Pulmonary artery endothelial cell (primary cell): ENCODE results near the gene POU2F2. TPM values are rescaled to one million over a fixed set of nuclear protein-coding genes. Genes with fewer than 3 reads are reported as not detected.

Experiments
- DNase-seq: peaks from one replicate; pipeline ENCODE4 v3.0.0-alpha.2; 2011; ENCODE audit warnings: low read depth, low spot score
- total RNA-seq: library from RNA; depleted of rRNA; stranded (reverse); fragments of >200 nt; gene quantifications from 2 replicates; pipeline ENCODE4 v1.2.3, GENCODE V29; 2014

Gene POU2F2
- total RNA-seq, 1 donor from 2014 or later = 0.26 TPM

DNA sequence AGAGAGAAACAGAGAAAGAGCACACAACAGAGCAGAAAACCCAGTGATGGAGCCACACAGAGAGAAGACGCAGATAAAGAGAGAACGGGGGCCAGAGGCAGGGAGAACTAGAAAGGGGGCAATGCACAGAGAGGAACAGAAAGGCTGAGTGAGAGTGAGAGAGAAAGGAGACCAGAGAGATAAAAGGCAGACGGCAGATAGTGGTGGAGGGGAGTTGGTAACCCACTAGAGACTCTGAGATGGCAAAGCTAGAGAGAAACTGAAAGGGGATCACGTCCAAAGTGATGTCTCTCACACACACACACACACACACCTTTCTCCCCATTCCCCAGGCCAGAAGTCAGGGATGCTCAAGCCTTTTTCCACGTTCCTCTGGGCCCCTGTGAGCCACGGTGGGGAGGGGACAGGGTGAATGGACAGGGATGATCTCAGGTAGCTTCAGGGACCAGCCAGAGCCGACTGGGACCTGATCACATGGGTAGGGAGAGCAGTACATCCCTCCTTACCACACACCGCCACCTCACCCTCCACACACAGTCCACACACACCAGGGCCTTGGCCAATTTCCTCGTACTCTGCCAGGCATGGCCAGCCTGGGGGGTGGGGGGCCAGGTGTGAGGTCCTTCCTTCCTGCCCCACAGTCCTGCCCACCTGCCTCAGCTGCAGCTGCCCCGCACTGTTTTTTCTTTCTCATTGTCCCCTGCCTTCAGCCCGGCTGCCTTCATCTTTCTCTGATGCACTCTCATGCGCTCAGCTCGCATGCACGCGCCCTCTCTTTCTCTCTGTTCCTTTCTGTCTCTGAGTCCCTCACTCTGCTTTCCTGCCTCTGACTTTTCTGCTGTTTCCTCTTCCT is 22.5 kb upstream of the POU2F2 start:
- DNase-seq = no peak

DNA sequence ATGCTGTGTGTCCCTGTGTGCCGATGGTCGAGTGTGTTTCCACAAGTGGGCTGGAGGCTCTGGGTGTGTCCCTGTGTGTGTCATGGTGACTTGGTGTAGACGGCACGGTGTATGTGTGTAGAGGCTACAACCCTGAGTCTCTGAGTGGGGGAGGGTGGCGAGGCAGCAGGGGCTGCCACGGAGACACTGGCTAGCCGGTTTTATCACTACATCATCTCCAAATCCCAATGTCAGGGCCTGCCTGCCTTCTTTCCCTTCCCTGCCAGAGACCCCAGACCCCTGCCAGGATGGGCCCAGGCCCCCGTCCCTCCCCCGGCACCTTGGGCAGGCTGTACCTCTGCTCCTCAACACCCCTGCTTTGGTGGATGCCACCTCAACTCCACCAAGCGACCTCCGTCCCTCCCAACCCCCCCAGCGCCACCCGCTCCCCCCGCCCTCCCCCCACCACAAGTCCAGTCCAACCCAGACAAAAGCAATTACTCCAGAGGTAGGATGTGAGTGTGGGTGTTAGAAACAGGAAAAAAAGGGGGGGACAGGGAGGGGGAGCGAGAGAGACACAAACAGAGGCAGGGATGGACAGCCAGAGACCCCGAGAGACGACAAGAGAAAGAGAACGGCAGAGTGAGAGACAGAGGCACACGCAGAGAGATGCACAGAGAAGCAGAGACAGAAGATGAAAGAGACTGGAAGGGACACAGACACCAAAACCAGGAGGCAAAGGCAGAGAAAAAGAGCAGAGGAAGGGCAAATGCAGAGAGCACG is 21.6 kb upstream of the POU2F2 start:
- no peak for DNase-seq

DNA sequence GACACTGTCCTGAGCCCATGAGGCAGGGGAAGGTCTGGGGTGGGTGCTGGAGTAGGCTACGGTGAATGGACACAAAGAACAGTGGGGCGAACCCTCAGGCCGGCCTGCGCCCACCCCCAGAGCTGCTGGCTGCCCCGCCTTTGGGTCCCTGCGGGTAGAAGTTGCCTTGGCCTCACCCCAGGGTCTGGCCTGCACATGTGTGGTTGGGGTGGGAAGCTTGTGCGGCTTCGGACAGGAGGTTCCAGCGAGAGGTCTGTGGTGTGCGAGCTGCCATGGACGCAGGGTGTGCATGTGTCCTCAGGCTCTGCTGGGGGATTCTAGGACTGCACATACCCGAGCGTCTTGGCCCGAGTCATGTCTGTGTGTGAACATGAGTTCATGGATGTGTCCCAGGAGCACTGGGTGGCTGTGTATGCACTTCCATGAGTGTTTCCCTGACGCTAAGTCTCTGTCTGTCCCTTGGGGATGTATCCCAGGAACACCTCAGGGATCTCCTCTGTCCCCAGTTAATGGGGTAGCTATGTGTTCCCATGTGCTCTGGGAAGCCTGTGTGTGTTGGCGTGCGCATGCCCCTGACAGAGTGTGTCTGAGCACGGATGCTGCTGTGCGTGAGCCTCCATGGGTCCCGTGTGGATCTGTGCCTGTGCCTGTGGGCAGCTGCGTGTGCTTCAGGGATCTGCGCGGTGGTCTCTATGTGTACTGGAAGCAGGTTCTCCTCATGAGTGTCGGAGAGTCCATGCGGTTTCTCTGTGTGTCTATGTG is 20.8 kb upstream of the POU2F2 start:
- DNase-seq = no peak

DNA sequence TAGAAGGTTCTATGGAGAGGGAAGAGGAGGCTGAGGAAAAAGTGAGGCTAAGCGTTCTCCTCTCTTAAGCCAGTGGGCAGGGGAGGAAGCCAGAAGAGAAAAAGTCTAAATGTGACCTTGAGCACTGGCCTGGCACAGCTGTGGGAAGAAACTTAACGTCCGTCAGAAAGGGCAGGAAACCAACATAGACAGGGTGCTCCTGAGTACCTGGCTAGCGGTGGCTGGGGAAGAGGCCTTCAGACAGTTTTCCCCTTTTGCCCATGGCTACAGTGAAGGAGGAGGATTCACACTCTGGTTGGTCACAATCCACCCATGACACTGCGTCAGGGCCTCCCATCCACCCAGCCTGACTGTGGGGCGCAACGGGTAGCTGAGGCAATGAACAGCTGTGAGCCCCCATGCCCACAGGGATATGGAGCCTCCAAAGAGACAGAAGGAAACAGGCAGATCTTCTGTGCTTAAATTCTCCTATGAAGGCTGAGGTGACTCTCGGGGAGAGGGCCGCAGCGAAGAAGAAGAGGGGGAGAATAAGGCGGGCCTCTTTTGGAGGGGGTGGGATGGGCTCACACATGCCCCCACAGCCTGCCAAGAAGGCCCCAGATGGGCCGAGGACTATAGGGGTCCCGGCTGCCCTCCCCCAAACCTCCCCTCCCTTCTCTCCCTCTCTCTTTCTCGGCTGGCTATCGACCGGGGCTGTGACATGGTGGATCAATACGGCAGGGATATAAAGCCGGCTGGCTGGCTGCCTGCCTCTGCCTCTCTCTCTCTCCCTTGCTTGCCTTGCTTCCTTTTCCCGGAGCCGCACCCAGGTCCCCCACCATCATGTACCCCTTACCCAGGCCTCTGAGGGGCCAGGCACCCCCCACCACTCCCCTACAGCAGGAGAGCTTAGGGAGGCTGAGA is 19.8 kb upstream of the POU2F2 start:
- DNase-seq = no peak

DNA sequence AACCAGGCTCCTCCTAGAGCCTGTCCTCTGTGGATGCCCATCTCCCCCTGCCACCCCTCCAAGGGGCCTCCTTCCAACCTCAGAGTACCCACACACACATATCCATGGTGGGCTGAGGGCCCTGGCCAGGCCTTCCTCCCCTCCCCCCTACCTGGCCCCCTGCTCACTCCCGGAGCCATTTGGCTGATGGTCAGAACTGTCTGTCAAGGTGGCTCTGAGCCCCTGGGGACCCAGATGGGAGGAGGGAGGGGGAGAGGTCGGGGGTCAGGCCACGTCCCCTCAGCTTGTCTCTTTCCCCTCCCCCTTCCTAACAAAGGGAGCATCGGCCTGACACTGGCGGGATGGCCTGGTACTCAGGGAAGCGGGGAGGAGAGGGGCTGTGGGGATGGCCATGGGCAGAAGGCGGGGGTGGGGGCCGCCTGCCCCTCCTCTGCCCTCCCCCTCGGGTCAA is 18.7 kb upstream of the POU2F2 start:
- DNase-seq = no peak

DNA sequence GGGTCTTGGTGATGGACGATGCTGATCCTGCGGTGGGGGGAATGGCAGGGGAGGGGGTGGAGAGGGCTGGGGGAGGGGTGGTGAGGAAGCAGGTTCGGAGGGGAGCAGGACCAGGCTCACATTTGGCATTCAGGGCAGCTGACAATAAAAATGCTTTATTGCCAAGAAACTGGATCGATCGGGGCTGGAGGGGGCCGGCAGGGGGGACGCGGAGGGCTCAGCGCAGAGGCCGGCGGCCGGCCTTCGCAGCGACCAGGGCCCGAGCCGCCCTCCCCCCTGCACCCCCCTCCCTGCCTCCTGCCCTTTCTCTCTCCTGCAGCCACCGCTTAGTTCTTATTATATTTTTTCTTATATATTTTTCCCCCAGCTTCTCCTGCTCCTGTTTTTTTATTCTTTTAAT is 18.1 kb upstream of the POU2F2 start:
- DNase-seq = no peak

DNA sequence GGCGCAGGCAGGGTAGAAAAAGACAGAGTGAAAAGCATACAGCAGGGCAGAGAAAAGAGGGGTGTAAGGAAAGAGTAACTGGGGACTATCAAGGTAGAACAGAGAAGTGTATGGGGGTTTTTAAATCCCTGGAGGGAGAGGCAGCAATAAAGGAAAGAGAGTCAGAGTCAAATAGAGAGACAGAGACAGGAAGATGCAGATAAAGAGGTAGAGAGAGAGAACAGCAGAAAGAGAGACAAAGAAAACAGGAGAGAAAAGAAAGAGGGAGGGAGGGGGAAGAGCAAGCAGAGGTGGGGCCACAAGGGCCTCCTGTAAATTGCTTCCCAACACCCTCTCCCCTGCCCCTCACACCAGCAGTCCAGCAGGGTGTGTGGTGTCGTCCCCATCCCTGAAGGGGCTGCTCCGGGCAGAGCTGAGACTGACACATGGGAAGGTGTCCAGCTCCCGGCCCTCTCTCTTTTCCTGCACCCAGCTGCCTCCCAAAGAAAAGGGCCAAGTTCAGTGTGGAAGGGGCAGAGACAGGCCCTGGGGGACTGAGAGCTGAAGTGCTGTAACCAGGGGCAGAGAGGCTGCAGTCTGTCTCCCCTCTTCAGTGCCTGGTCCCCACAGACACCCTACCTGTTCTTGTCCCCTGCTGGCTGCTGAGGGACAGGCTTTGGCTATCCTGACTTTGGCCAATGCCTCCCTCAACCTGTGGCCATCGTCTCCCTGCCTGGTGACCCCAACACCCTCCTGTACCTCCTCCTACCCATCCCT is 17.4 kb upstream of the POU2F2 start:
- no peak for DNase-seq

DNA sequence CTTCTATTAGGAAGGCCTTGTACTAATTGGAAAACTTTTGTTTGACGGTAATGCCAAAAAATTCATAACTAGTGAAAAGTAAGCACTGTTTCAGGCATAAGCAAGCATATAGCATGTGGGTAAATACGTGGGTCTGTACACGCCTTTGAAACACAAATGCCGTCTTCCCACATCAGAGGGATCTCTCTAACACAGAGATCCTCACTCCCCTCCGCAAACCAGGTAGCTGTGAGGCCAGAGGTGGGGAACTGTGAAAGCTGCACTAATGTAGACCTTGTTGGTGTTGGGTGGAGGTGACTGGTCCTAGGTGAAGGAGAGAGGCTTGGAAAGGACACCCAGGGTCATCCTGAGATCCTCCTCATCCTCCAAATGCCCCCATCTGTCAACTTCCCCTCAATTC is 16.0 kb upstream of the POU2F2 start:
- no peak for DNase-seq

DNA sequence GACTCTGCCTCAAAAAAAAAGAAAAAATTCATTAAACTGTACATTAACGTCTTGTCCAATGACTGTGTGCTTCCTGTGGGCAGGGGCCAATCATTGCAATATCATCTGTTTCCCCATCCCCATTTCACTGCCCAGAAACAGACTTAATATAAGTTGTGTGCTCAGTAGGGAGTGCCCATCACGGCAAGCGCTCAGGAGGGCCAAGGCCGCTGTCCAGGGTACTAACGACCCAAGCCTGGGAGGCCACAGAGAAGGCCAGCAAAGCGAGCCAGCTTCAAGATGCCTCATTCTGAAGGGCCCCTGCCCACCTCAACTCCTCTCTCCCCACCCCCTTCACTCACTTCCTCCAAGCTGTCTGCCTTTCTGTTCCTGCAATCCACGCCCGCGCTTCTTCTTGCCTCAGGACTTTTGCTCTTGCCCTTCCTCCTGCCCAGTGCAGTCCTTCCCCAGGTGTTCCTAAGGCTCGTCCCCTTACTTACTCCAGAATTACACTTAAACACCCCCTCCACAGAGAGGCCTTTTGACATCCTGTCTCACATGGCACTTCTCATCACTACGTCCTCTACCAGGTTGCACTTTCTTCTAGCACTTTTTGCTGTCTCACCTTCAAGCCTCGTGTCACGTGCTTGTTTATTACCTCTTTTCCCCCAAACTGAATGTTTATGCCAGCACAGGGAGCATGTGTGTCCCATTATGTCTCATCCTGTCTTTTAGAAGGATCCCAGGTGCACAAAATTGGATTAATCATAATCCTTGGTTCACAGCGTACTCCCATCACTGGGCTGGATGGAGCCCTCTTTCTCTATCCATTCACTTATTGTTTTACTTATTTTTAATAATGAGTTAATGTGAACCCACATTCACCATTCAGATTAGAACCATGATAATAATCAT is 11.3 kb upstream of the POU2F2 start:
- no peak for DNase-seq

DNA sequence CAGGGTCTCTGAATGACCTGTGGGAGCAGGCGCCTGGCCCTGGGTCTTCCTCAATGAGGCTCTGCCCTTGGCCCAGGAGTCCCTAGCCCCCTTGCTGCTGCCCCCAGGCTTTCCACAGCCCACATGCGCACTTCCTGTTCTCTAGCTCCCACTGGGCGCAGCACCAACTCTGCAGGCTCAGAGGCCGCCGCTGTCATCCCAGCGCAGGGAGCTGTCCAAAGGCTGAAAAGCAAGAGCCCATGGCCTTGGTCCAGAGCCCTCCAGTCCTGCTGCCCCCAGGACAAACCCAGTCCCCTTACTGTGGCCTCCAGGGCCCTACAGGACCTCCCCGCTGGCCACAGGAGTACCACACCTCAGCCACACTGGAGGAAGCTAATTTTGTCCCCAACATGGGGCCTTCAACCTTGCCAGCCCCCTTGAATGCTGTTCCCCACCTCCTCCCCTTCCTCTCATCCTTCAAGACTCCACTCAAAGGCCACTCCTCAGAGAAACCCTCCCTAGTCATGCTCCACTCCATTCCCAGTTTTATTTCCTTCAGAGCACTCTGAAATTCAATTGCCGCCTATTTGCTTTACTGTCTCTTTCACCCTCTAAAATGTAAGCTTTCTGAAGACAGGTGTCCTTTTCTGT is 8.0 kb upstream of the POU2F2 start:
- no peak for DNase-seq

DNA sequence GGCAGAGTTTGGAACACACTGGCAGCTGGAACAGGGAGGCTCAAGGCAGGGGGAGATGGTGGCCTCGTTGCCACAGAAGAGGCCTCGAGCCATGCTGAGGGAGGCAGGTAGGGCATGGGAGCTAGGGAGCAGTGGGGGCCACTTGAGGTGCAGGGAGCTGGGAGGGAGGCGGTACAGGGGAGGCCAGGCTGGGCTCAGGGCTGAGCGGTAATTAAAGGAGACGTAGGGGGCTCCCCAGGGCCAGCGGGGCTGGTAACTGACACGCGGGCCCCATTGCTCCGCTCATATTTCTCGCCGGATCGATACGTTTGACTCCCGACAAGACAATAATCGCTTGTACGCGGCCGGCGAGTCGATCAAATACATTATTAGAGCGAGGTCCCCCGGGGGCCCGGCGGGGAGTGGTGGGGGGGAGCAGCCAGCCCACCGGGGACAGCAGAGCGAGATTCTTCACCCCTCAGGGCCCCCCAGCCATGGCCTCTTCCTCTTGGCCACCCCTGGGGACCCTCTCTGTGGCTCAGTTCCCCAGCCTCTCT is 2.4 kb upstream of the POU2F2 start:
- no peak for DNase-seq

DNA sequence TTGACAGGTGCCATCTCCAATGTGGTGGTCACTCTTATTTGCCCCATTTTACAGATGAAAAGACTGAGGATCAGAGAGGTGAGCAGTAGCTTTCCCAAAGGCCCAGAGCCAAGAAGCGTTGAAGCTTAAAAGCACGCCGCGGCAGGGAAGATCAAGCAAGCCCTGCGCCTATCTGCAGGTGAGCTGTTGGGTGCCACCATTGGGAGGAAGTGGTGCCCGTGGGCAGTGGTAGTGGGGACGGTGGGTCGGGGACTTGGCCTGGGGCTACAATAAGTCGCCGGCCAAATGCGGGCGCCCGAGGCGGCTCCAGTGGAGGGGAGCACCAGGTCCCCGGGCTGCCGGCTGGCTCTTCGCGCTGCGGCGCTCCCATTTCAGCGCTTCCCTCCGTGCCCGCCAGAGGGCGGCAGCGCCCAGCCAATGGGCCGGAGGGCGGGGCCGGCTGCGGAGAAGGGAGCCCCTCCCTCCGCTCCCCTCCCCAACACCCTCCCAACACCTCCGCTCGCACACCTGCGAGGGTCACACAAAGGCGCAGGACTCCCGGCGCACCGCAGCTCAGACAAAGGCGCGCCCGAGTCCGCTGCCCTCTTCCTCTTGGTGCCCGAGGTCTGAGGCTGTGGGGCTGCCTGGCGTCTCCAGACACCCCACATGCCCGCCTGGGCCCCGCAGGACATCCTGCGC is 744 bp upstream of the POU2F2 start:
- DNase-seq = no peak

DNA sequence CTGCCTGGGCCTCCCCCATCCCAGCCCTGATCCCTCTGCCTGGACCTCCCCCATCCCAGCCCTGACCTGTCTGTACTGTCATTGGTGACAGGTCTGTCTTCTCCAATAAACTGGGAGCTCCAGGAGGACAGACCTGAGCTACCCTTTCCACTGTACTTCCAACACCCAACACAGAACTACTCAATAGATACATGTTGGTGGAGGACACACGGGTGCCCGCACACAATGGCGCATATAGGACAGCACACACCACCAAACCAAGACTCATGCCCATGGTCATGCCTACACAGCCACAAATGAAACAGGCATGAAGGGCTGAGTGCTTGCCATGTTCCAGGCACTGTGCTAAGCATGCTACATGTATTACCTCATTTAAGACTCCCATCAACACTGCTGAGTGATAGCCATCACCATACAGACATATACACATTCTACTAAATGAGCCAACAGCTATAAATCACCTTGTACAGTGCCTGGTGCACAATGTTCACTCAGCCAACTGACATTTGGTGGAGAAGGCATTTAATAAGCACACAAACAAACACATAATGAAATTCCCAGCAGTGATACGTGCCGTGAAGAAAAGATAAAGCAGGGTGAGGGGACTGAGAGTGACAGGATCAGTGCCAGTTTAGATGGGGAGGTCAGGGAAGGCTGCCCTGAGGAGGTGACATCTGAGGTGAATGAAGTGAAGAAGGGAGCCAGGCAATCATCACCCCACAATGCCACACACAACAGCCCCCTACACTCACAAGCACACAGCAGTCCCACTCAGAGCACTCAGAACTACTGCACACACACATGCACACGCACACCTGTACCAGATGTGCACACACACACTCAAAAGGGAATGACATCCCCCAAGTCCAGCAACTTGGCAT is 857 bp downstream of the POU2F2 start:
- DNase-seq = no peak

DNA sequence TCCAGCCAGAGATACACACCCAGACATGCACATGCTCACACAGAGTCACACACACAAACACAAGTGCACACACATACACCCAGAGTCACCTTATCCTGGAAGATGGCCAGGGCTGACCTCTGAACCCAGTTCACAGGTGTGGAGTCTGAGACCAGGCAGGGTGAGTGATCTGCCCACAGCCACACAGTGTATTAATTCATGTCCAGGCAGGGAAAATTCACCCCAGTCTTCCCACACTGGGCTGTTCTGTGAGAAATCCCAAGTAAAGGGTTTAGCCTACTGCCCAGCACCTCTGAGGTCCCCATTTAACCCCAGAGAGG is 2.0 kb downstream of the POU2F2 start:
- DNase-seq = no peak

DNA sequence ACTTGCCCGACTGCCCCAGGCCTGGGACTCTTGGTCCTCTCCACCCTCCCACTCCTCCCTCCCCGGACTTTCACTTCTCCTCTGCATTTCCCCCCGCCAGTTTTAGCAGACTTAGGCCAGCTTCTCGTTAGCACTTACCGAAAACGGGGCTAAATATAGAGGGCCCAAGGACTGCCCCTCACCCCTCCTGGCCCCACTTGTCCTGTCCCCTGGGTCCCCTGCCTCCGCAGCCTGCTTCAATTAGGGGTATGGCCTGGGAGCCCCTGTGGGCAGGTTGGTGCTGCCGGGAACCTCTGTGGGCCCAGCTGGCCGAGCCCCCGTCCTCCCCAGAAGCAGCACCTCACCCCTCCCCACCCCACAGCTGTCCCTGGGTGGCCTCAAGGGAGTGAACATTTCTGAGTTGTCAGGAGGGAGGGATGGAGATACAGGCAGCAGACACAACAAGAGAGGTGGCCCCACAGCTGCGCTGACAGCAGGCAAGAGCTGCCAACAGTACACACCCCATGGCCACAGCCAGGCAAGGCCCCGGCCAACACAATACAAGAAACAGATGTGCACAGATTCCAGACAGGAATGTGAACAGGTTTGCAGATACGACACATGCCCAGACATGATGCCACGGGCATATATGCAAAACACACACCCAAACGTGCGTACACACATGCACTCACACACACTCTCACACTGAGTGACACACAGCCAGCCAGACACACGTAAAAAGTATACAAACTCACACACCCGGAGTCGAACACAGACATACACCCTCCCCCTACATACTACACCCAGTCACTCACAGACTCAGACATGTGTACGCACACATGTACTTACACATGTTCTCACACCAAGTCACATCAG is 2.6 kb downstream of the POU2F2 start:
- DNase-seq = no peak

DNA sequence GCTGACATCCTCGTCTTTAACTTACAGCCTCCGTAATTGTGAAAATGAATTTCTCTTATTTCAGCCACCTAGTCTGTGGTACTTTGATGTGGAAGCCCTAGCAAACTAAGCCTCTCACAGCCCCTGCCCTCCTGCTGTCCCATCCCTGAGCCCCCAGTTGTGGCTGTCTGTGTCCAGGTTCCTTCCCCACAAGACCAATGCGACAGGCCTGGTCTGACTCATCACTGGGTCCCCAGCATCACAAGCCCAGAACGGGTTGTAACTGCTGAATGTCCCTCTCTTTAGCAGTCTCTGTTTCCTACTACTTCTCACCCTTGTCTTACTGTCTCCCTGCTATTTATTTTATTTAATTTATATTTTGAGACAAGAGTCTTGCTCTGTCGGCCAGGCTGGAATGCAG is 5.7 kb downstream of the POU2F2 start:
- no peak for DNase-seq
